HepG2 (cell line): ENCODE measurements around the gene CD101. TPM values are rescaled to one million over a fixed set of nuclear protein-coding genes. Genes with fewer than 3 reads are reported as not detected.

Source experiments
- ATAC-seq: fragments of 200-7000 bp; cut with Tn5 transposase; 3 replicates; pipeline ENCODE4 v1.9.1; 2020; ENCODE audit warnings: mild to moderate bottlenecking, moderate library complexity
- BruUV-seq: library from RNA; stranded (reverse); fragments of 400-500 nt; replicated peaks from 2 replicates; lab custom pipeline; 2021; lab: Mats Ljungman, UMichigan
- CTCF ChIA-PET: fragments of 300-600 bp; formaldehyde crosslinking; extraction: SDS; loops from one replicate; lab custom pipeline; 2021; ENCODE audit warnings: low total read pairs, inconsistent platforms, low intra/inter-chr PET ratio; lab: Yijun Ruan, JAX
- POLR2A ChIA-PET: fragments of 350-600 bp; sonication (Branson Sonifier 250); formaldehyde crosslinking; loops from one replicate; lab custom pipeline; 2020; ENCODE audit warnings: antibody characterized with exemption, inconsistent platforms; lab: Yijun Ruan, JAX
- DNase-seq: peaks from one replicate; pipeline ENCODE4 v3.0.0-alpha.2; 2015; ENCODE audit warnings: low spot score
- FAIRE-seq: peaks from 3 replicates; lab custom pipeline; 2011; peaks lifted over from hg19 to GRCh38; lab: Jason Lieb, UNC
- H2AFZ ChIP-seq: one replicate; pipeline ENCODE4 v1.6.1; 2011; ENCODE audit warnings: low read length, inconsistent platforms
- H3K27ac ChIP-seq: fragments of 300-600 bp; 3 replicates; pipeline ENCODE4 v1.8.0; 2011; ENCODE audit warnings: mixed run types, mild to moderate bottlenecking, mixed read lengths, low read length, inconsistent platforms; ENCODE audit not compliant: insufficient read depth; ENCODE audit errors: extremely low read length
- H3K27me3 ChIP-seq, 2 experiments: fragments of 200-600 bp in 1 of 2; 2 replicates in 1 of 2; 3 replicates in 1 of 2; pipeline versions ENCODE4 v1.6.0 to v1.8.0; 2011; ENCODE audit warnings: low read length in 2 of 2, mild to moderate bottlenecking in 2 of 2, moderate library complexity in 2 of 2, inconsistent platforms in 1 of 2; ENCODE audit not compliant: insufficient read depth in 2 of 2, control insufficient read depth in 1 of 2
- H3K36me3 ChIP-seq, 2 experiments: fragments of 200-600 bp in 1 of 2; replicated peaks in 1 of 2; 2 replicates in 1 of 2; 3 replicates in 1 of 2; pipeline versions ENCODE4 v1.5.1 to v1.8.0; 2011; ENCODE audit warnings: low read length in 2 of 2, inconsistent platforms in 1 of 2; ENCODE audit not compliant: insufficient read depth in 2 of 2, control insufficient read depth in 1 of 2
- H3K4me1 ChIP-seq: 2 replicates; pipeline ENCODE4 v1.5.1; 2012; ENCODE audit warnings: low read length, inconsistent platforms; ENCODE audit not compliant: insufficient read depth
- H3K4me2 ChIP-seq: 2 replicates; pipeline ENCODE4 v1.6.0; 2011; ENCODE audit warnings: low read depth, low read length, inconsistent platforms
- H3K4me3 ChIP-seq, 3 experiments: fragments of 200-600 bp in 1 of 3; sonication (generic), shearing (Covaris generic) in 1 of 3; replicated peaks in 1 of 3; 2 replicates each; pipeline ENCODE4 v1.5.1; 2011 to 2016; ENCODE audit warnings: low read length in 3 of 3, inconsistent platforms in 2 of 3, low read depth in 2 of 3, mild to moderate bottlenecking in 2 of 3, control low read depth in 1 of 3, mixed read lengths in 1 of 3; ENCODE audit not compliant: insufficient read depth in 1 of 3
- H3K79me2 ChIP-seq: one replicate; pipeline ENCODE4 v1.6.1; 2011; ENCODE audit warnings: low read length, inconsistent platforms; ENCODE audit not compliant: insufficient read depth
- H3K9ac ChIP-seq: 2 replicates; pipeline ENCODE4 v1.6.0; 2011; ENCODE audit warnings: mild to moderate bottlenecking, low read depth, low read length, inconsistent platforms; ENCODE audit not compliant: insufficient read depth
- H3K9me3 ChIP-seq: 2 replicates; pipeline ENCODE4 v1.5.1; 2012; ENCODE audit warnings: mild to moderate bottlenecking, low read length
- H4K20me1 ChIP-seq: 2 replicates; pipeline ENCODE4 v1.6.0; 2011; ENCODE audit warnings: inconsistent platforms, mild to moderate bottlenecking, low read length, moderate library complexity; ENCODE audit not compliant: insufficient read depth
- BATF2 ChIP-seq: sonication (generic); formaldehyde crosslinking; IDR thresholded peaks from 2 replicates; pipeline ENCODE4 v1.8.0; 2022; ENCODE audit warnings: mild to moderate bottlenecking, missing genetic modification reagents, moderate library complexity
- BCL3 ChIP-seq: sonication (generic); formaldehyde crosslinking; IDR thresholded peaks from 2 replicates; pipeline ENCODE4 v1.5.1; 2020; ENCODE audit warnings: mild to moderate bottlenecking, missing genetic modification reagents, moderate library complexity
- MAFK ChIP-seq, 2 experiments: IDR thresholded peaks in 1 of 2; conservative IDR thresholded peaks in 1 of 2; 2 replicates each; pipeline ENCODE4 v1.6.1; 2011; ENCODE audit warnings: improper control_type of control experiment in 2 of 2, low read length in 2 of 2
- MLXIP ChIP-seq: sonication (generic); formaldehyde crosslinking; IDR thresholded peaks from 2 replicates; pipeline ENCODE4 v1.9.0; 2021; ENCODE audit warnings: missing genetic modification reagents, borderline replicate concordance
- NRL ChIP-seq: sonication (generic); formaldehyde crosslinking; IDR thresholded peaks from 2 replicates; pipeline ENCODE4 v1.5.0; 2020; ENCODE audit warnings: missing genetic modification reagents, mild to moderate bottlenecking, moderate library complexity, borderline replicate concordance
- TIGD3 ChIP-seq: sonication (generic); formaldehyde crosslinking; IDR thresholded peaks from 2 replicates; pipeline ENCODE4 v1.5.1; 2020; ENCODE audit warnings: mild to moderate bottlenecking, missing genetic modification reagents, borderline replicate concordance
- ZBTB49 ChIP-seq: sonication (generic); formaldehyde crosslinking; IDR thresholded peaks from 2 replicates; pipeline ENCODE4 v1.4.0; 2020; ENCODE audit warnings: missing genetic modification reagents, borderline replicate concordance
- ZFP90 ChIP-seq: sonication (generic); formaldehyde crosslinking; IDR thresholded peaks from 2 replicates; pipeline ENCODE4 v1.8.0; 2022; ENCODE audit warnings: missing genetic modification reagents, mild to moderate bottlenecking, inconsistent platforms, borderline replicate concordance
- ZNF550 ChIP-seq: sonication (generic); formaldehyde crosslinking; IDR thresholded peaks from 2 replicates; pipeline ENCODE4 v1.4.0; 2020; ENCODE audit warnings: mild to moderate bottlenecking, missing genetic modification reagents, borderline replicate concordance
- ZNF839 ChIP-seq: sonication (generic); formaldehyde crosslinking; IDR thresholded peaks from 2 replicates; pipeline ENCODE4 v1.4.0; 2020; ENCODE audit warnings: missing genetic modification reagents, mild to moderate bottlenecking, borderline replicate concordance
- WGBS: methylation state at CpG from one replicate; pipeline ENCODE4 v1.1.6; 2017; ENCODE audit warnings: low lambda C conversion rate; 5-methylcytosine and 5-hydroxymethylcytosine counted together
- in situ Hi-C: cut with HindIII; loops from 2 replicates; pipeline ENCODE4 v1.10.0; 2017; ENCODE audit warnings: low pct_unique_long_range_greater_than_20kb; ENCODE audit not compliant: extremely low pct_ligation_motif_present
- intact Hi-C: fragments of 100-400 bp; cut with micrococcal nuclease; formaldehyde crosslinking; loops from one replicate; pipeline ENCODE4 v1.10.0; 2022; ENCODE audit not compliant: unreplicated experiment
- polyA plus RNA-seq, 8 experiments: library from polyadenylated mRNA; depleted of rRNA in 3 of 8; stranded (reverse) in 7 of 8; unstranded in 1 of 8; fragments of >200 nt; fragmentation: Illumina TruSeq in 4 of 8; extraction: Trizol in 4 of 8; gene quantifications; 2 replicates each; pipeline versions ENCODE4 v1.2.1 to v1.2.3, GENCODE V29; 2011 to 2016; ENCODE audit warnings: low read depth in 4 of 8, missing spikeins in 1 of 8, mixed read lengths in 1 of 8; ENCODE audit not compliant: insufficient read depth in 1 of 8
- total RNA-seq, 5 experiments: library from RNA; depleted of rRNA; stranded (reverse); fragments of >200 nt; fragmentation: Illumina TruSeq; extraction: Trizol; gene quantifications; 2 replicates each; pipeline ENCODE4 v1.2.3, GENCODE V29; 2016; ENCODE audit warnings: low read depth in 1 of 5

CD101 gene
- total and polyA plus RNA-seq, 2 of the 13 experiments (the other 11 are each of a cell fraction or from before 2014, with no cell fraction given), result 0.05 to 0.09 TPM

GRCh38 chr1:117026361-117026760 is 24.8 kb downstream of the CD101 start:
- CTCF ChIA-PET, result no interaction called here
- H3K79me2 ChIP-seq, result no peaks in the 10 kb centered on the region
- no peaks in the 10 kb centered on the region for H3K9me3 ChIP-seq
- H3K27me3 ChIP-seq, result 0 out of 5 replicates have a peak, but pooled peaks cover 0 to 1% of the 10 kb centered on the region in 2 experiments
- H2AFZ ChIP-seq, result no peak overlapping the region
- no peaks in the 10 kb centered on the region for H3K4me1 ChIP-seq
- POLR2A ChIA-PET, result no interaction called here
- BruUV-seq, result no TSS peak
- H3K4me2 ChIP-seq, result no peak overlapping the region
- H4K20me1 ChIP-seq, result no peaks in the 10 kb centered on the region
- no peak overlapping the region for H3K9ac ChIP-seq
- TF ChIP-seq ZNF839 (CRISPR knock-in tag) (no peak), TIGD3 (no peak), MAFK (conservative IDR thresholded peaks at IDR 0.05 in 1 of 2, IDR thresholded peaks at IDR 0.05 in 1 of 2; ENCODE audit: low read length in 2 of 2) (no peak), BCL3 (CRISPR knock-in tag) (no peak), ZNF550 (CRISPR knock-in tag) (no peak), BATF2 (no peak), ZBTB49 (no peak), MLXIP (CRISPR knock-in tag) (no peak), ZFP90 (CRISPR knock-in tag) (no peak), NRL (CRISPR knock-in tag) (no peak)
- no peak overlapping the region for H3K27ac ChIP-seq
- in situ Hi-C loops, result no loop called here
- no peak overlapping the region for H3K4me3 ChIP-seq
- intact Hi-C loops, result no loop called here
- FAIRE-seq, result no peak
- no peaks in the 10 kb centered on the region for H3K36me3 ChIP-seq
- no peak for DNase-seq
- WGBS, result 49% methylated on average over 6 of the region's 6 CpGs
- no peak for ATAC-seq
